ENCODE results near the gene RNF166.
"Not testable (repeated sequence)": the region's sequence is repeated elsewhere in the genome, so short reads cannot be mapped to it uniquely, and the experiment has no call there.

Gene RNF166

DNA sequence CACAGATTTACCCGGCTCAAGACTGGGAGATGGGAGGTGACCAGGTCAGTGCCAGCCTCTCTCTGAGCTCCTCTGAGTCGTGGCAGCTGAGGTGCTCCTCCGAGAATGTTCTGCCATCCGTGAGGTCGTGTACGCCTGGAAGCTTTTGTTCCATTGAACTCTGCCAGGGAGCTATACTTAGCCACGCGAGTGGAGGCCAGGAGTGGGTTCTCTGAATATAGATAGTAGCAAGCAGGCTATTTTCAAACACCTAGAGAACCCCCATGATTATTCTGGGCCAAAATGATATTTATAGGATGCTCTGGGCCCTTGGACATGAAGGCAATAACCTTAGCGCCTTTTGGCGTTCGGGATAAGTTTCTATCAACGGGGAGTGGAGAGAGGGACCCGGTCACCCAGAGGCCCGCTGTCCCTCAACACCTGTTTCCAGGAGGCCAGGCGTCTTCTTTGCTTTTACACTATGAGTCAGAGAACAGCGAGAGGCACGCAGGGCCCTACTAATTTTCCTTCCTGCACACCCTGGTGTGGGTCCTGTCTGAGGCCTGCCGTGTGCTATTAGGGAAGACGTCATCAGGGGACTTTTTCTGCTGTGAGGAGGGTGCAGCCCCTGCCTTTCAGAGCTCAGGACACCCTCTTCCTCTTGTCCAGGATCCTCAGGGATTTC is 32.4 kb downstream of the RNF166 start:
- Histone ChIP-seq H3K9ac (ENCODE audit: low read length in 5 of 5) (no peak overlapping the region), H3K36me3 (ENCODE audit: control insufficient read depth in 5 of 5, insufficient read depth in 5 of 5, low read length in 5 of 5) (peaks cover 0 to 19% (median 9%) of the 10 kb centered on the region in 5 donors), H3K27me3 (ENCODE audit: control insufficient read depth in 5 of 5, insufficient read depth in 4 of 5, low read length in 5 of 5) (peaks cover 6 to 17% (median 12%) of the 10 kb centered on the region in 5 donors), H3K4me3 (ENCODE audit: low read depth in 1 of 5, low read length in 5 of 5) (no peak overlapping the region), H3K27ac (ENCODE audit: low read depth, low read length) (no peak overlapping the region), H3K9me3 (ENCODE audit: control insufficient read depth in 5 of 5, low read length in 5 of 5) (no peaks in the 10 kb centered on the region), H3K4me1 (ENCODE audit: control insufficient read depth in 5 of 5, insufficient read depth in 5 of 5, low read length in 5 of 5) (peaks cover 2 to 14% (median 5%) of the 10 kb centered on the region in 5 donors)

DNA sequence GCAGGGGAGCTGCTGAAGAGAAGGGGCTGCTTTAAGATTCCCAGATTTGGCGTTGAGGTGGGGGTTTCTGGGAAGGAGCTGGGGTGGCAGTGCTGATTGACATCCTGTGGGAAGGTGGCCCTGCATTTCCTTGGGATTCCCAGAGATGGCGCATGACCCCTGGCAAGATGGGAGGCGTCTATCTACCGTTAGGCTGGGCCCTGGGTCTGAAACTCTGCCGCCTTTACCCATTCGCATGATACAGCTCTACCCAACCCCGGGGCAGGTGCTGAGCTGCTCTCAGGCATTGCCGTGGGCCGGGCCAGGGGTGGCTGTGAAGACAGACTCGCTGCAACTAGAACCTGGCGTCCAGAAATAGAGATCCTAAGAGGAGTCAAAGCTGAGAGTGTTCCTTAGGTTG is 33.4 kb downstream of the RNF166 start:
- Histone ChIP-seq H3K9me3 (ENCODE audit: control insufficient read depth in 5 of 5, low read length in 5 of 5) (no peaks in the 10 kb centered on the region), H3K27me3 (ENCODE audit: control insufficient read depth in 5 of 5, insufficient read depth in 4 of 5, low read length in 5 of 5) (peaks cover 0 to 7% (median 3%) of the 10 kb centered on the region in 5 donors), H3K4me1 (ENCODE audit: control insufficient read depth in 5 of 5, insufficient read depth in 5 of 5, low read length in 5 of 5) (peaks cover 0 to 8% (median 3%) of the 10 kb centered on the region in 5 donors), H3K36me3 (ENCODE audit: control insufficient read depth in 5 of 5, insufficient read depth in 5 of 5, low read length in 5 of 5) (peaks cover 0 to 16% (median 9%) of the 10 kb centered on the region in 5 donors), H3K27ac (ENCODE audit: low read depth, low read length) (no peak overlapping the region), H3K9ac (ENCODE audit: low read length in 5 of 5) (no peak overlapping the region), H3K4me3 (ENCODE audit: low read depth in 1 of 5, low read length in 5 of 5) (no peak overlapping the region)

DNA sequence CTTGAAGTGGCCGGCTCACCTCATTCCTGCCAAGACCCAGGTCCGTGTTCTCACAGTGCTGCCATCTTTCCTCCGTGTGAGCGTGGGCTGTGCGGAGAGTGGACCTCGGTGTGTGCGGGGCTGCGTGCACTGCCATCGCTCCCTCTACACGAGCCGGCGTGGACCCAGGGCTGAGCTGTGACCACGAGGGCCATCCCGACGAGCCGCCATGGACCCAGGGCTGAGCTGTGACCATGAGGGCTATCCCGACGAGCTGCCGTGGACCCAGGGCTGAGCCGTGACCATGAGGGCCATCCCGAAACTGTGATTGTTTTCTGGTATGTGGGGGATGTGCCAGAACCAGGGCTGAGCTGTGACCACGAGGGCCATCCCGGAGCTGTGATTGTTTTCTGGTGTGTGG is 34.4 kb downstream of the RNF166 start:
- Histone ChIP-seq H3K4me3 (ENCODE audit: low read depth in 1 of 5, low read length in 5 of 5) (no peak overlapping the region), H3K36me3 (ENCODE audit: control insufficient read depth in 5 of 5, insufficient read depth in 5 of 5, low read length in 5 of 5) (peaks cover 0 to 16% (median 9%) of the 10 kb centered on the region in 5 donors), H3K27ac (ENCODE audit: low read depth, low read length) (no peak overlapping the region), H3K9me3 (ENCODE audit: control insufficient read depth in 5 of 5, low read length in 5 of 5) (no peaks in the 10 kb centered on the region), H3K27me3 (ENCODE audit: control insufficient read depth in 5 of 5, insufficient read depth in 4 of 5, low read length in 5 of 5) (no peaks in the 10 kb centered on the region), H3K4me1 (ENCODE audit: control insufficient read depth in 5 of 5, insufficient read depth in 5 of 5, low read length in 5 of 5) (peaks cover 3 to 8% (median 6%) of the 10 kb centered on the region in 5 donors), H3K9ac (ENCODE audit: low read length in 5 of 5) (no peak overlapping the region)

DNA sequence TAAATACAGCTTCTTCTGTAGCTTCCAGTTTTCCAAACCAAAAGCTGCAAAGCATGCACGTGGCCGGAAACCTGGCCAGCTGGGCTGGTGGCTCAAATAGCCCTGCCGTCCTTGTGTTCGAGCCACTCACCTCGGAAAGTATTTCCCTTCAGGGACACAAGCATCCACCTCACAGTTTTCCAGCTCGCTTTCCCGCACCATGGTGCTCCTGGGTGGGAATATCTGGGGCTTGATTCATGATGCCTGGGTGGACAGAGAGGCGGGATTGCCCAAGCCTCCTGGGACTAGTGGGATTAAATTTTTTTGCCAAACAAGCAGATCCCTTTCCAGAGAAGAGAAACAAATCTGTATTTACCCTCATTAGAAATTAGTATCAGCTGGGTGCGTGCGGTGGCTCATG is 36.2 kb downstream of the RNF166 start:
- H3K4me1 ChIP-seq (ENCODE audit: control insufficient read depth in 5 of 5, insufficient read depth in 5 of 5, low read length in 5 of 5) = peaks cover 3 to 13% (median 11%) of the 10 kb centered on the region in 5 donors
- no peaks in the 10 kb centered on the region for H3K27me3 ChIP-seq (ENCODE audit: control insufficient read depth in 5 of 5, insufficient read depth in 4 of 5, low read length in 5 of 5)
- peaks cover 0 to 14% (median 6%) of the 10 kb centered on the region in 5 donors for H3K36me3 ChIP-seq (ENCODE audit: control insufficient read depth in 5 of 5, insufficient read depth in 5 of 5, low read length in 5 of 5)
- no peak overlapping the region for H3K4me3 ChIP-seq (ENCODE audit: low read depth in 1 of 5, low read length in 5 of 5)
- no peaks in the 10 kb centered on the region for H3K9me3 ChIP-seq (ENCODE audit: control insufficient read depth in 5 of 5, low read length in 5 of 5)
- no peak overlapping the region for H3K9ac ChIP-seq (ENCODE audit: low read length in 5 of 5)
- no peak overlapping the region for H3K27ac ChIP-seq (ENCODE audit: low read depth, low read length)

DNA sequence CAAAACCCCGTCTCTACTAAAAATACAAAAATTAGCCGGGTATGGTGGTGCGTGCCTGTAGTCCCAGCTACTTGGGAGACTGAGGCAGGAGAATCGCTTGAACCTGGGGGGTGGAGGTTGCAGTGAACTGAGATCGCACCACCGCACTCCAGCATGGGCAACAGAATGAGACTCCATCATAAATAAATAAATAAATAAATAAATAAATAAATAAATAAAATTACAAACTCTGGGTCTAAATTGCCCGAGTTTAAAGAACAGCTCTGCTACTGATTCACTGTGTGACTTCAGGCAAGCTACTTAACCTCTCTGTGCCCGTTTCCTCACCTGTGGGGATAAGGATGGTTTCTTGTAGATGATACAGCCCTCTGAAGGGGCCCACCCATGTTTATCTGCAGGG is 36.7 kb downstream of the RNF166 start:
- H3K9ac ChIP-seq (ENCODE audit: low read length in 5 of 5); H3K4me3 ChIP-seq (ENCODE audit: low read depth in 1 of 5, low read length in 5 of 5): not testable (repeated sequence)

DNA sequence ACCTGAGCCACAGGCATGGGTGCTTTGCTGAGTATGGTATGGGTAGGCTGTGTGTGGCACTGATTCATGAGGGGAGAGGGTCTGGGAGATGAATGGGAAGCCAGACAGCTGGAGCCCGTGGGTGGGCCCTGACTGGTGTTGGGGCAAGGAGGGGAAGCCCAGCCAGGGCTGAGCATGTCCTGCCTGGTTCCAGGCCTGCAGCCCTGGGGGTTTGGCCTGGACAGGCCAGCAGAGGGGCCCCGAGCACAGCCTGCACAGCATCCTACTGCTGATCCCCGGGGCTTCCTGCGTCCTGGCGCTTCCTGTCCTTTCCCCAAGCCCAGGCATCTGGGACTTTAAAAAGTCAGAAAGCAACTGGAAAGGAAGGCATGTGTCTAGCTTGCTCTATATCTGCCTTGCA is 38.7 kb downstream of the RNF166 start:
- Histone ChIP-seq H3K36me3 (ENCODE audit: control insufficient read depth in 5 of 5, insufficient read depth in 5 of 5, low read length in 5 of 5) (peaks cover 0 to 5% (median 2%) of the 10 kb centered on the region in 5 donors), H3K9ac (ENCODE audit: low read length in 5 of 5) (no peak overlapping the region), H3K9me3 (ENCODE audit: control insufficient read depth in 5 of 5, low read length in 5 of 5) (no peaks in the 10 kb centered on the region), H3K27me3 (ENCODE audit: control insufficient read depth in 5 of 5, insufficient read depth in 4 of 5, low read length in 5 of 5) (no peaks in the 10 kb centered on the region), H3K27ac (ENCODE audit: low read depth, low read length) (no peak overlapping the region), H3K4me1 (ENCODE audit: control insufficient read depth in 5 of 5, insufficient read depth in 5 of 5, low read length in 5 of 5) (peaks cover 3 to 32% (median 26%) of the 10 kb centered on the region in 5 donors), H3K4me3 (ENCODE audit: low read depth in 1 of 5, low read length in 5 of 5) (no peak overlapping the region)

More for the DNA sequence above, 36.7 kb downstream of the RNF166 start:
- not testable (repeated sequence) for H3K9me3 ChIP-seq (ENCODE audit: control insufficient read depth in 5 of 5, low read length in 5 of 5); H3K27ac ChIP-seq (ENCODE audit: low read depth, low read length); H3K27me3 ChIP-seq (ENCODE audit: control insufficient read depth in 5 of 5, insufficient read depth in 4 of 5, low read length in 5 of 5)
- Histone ChIP-seq H3K36me3 (ENCODE audit: control insufficient read depth in 5 of 5, insufficient read depth in 5 of 5, low read length in 5 of 5) (peaks cover 0 to 14% (median 6%) of the 10 kb centered on the region in 5 donors), H3K4me1 (ENCODE audit: control insufficient read depth in 5 of 5, insufficient read depth in 5 of 5, low read length in 5 of 5) (peaks cover 3 to 17% (median 16%) of the 10 kb centered on the region in 5 donors)

DNA sequence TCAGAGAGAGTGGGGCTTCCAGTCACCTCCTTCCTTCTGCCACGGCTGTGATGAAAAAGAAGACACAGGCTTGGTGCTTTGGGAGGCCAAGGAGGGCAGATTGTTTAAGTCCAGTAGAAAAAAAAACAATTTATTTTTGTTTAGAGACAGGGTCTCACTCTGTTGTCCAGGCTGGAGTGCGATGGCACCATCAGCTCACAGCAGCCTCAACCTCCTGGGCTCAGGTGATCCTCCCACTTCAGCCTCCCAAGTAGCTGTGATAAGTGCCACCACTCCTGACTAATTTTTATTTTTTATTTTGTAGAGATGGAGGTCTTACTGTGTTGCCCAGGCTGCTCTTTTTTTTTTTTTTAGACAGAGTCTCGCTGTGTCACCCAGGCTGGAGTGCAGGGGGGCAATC is 40.6 kb downstream of the RNF166 start:
- H3K9me3 ChIP-seq (ENCODE audit: control insufficient read depth in 5 of 5, low read length in 5 of 5) = no peaks in the 10 kb centered on the region
- H3K4me3 ChIP-seq (ENCODE audit: low read depth in 1 of 5, low read length in 5 of 5) = no peak overlapping the region
- H3K9ac ChIP-seq (ENCODE audit: low read length in 5 of 5) = no peak overlapping the region
- H3K27ac ChIP-seq (ENCODE audit: low read depth, low read length) = peak overlapping the region; percentile 10
- H3K36me3 ChIP-seq (ENCODE audit: control insufficient read depth in 5 of 5, insufficient read depth in 5 of 5, low read length in 5 of 5) = no peaks in the 10 kb centered on the region
- peaks cover 5 to 41% (median 32%) of the 10 kb centered on the region in 5 donors for H3K4me1 ChIP-seq (ENCODE audit: control insufficient read depth in 5 of 5, insufficient read depth in 5 of 5, low read length in 5 of 5)
- H3K27me3 ChIP-seq (ENCODE audit: control insufficient read depth in 5 of 5, insufficient read depth in 4 of 5, low read length in 5 of 5) = no peaks in the 10 kb centered on the region

DNA sequence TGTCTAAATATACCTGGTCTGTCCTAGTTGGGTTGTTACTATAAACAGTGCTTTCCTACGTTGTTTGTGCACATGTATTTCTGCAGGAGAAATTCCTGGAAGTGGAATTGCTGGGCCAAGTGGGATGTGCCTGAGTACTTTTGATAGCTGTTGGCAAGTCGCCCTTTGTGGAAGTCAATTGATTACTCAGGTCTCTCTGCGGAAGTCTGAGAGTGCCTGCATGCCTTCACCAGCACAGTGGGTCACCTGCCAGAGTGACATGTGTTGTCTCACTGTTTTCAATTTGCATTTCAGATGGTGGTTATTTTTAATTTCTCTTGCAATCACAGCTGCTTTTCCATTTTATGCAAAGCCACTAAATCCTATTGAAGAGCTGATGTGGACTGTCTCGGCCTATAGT is 41.1 kb downstream of the RNF166 start:
- no peaks in the 10 kb centered on the region for H3K36me3 ChIP-seq (ENCODE audit: control insufficient read depth in 5 of 5, insufficient read depth in 5 of 5, low read length in 5 of 5)
- H3K9me3 ChIP-seq (ENCODE audit: control insufficient read depth in 5 of 5, low read length in 5 of 5) = no peaks in the 10 kb centered on the region
- H3K27me3 ChIP-seq (ENCODE audit: control insufficient read depth in 5 of 5, insufficient read depth in 4 of 5, low read length in 5 of 5) = no peaks in the 10 kb centered on the region
- no peak overlapping the region for H3K9ac ChIP-seq (ENCODE audit: low read length in 5 of 5)
- H3K27ac ChIP-seq (ENCODE audit: low read depth, low read length) = peak overlapping the region; percentile 10
- H3K4me3 ChIP-seq (ENCODE audit: low read depth in 1 of 5, low read length in 5 of 5) = no peak overlapping the region
- H3K4me1 ChIP-seq (ENCODE audit: control insufficient read depth in 5 of 5, insufficient read depth in 5 of 5, low read length in 5 of 5) = peaks cover 5 to 41% (median 31%) of the 10 kb centered on the region in 5 donors

DNA sequence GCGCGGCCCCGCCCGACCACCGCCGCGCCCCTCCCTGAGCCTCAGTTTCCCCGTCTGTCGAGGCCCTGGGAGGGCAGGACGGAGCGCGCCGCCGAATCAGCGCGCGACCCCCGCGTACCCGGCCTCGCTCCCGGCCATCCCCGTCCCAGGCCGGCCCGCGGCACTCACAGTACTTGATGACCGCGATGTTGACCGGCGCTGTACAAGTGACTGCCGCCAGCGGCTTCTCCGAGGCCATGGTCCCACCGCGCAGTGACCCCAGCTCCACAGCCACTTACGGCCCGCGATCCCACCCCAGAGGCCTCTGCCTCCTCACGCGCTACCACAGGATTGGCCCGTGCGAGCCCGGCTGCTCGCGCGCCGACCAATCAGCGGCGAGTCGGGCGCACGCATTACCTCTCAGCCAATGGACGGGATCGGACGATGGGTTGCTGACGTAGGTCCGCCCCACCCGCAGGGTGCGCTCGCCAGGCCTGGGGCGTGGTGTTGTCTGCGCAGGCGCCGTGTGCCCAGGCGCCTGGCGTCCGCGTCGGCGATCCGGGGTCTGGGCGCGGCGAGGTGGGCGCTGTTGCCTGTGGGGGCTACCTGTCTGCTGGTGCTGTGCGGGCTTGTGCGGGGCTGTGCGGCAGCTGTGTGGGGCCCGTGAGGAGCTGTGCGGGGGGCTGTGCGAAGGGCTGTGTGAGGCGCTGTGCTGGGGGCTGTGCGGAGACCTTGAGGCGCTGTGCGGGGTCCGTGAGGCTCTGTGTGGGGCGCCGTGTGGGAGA is 43.2 kb downstream of the RNF166 start, which contains the start of gene MVD:
Gene MVD, minus strand, starts transcription at position 249 of the 764 bp plus-strand sequence. Its CDS starts 11 bp downstream, at position 238.
- H3K27me3 ChIP-seq (ENCODE audit: control insufficient read depth in 5 of 5, insufficient read depth in 4 of 5, low read length in 5 of 5) = no peaks in the 10 kb centered on the region
- H3K4me3 ChIP-seq (ENCODE audit: low read depth in 1 of 5, low read length in 5 of 5) = peak within 1 kb of the TSS; percentile 53 to 88 (median 86)
- H3K9me3 ChIP-seq (ENCODE audit: control insufficient read depth in 5 of 5, low read length in 5 of 5) = no peaks in the 10 kb centered on the region
- peaks cover 1 to 40% (median 29%) of the 10 kb centered on the region in 5 donors for H3K4me1 ChIP-seq (ENCODE audit: control insufficient read depth in 5 of 5, insufficient read depth in 5 of 5, low read length in 5 of 5)
- peaks cover 0 to 4% (median 3%) of the 10 kb centered on the region in 5 donors for H3K36me3 ChIP-seq (ENCODE audit: control insufficient read depth in 5 of 5, insufficient read depth in 5 of 5, low read length in 5 of 5)
- peak within 1 kb of the TSS in 4 of 5 donors; percentile 74 to 86 (median 80) for H3K9ac ChIP-seq (ENCODE audit: low read length in 5 of 5)
- H3K27ac ChIP-seq (ENCODE audit: low read depth, low read length) = peak within 1 kb of the TSS; percentile 79
